ACHN (cell line): ENCODE data around the gene LIMS2.

Experiments
- DNase-seq: peaks from one replicate; pipeline ENCODE4 v3.0.0-alpha.2; 2015
- in situ Hi-C: cut with HindIII; loops from 2 replicates; pipeline ENCODE4 v1.10.0; 2017; ENCODE audit warnings: low sequenced_read_pairs, low pct_ligation_motif_present, low pct_unique_long_range_greater_than_20kb

Gene LIMS2

DNA sequence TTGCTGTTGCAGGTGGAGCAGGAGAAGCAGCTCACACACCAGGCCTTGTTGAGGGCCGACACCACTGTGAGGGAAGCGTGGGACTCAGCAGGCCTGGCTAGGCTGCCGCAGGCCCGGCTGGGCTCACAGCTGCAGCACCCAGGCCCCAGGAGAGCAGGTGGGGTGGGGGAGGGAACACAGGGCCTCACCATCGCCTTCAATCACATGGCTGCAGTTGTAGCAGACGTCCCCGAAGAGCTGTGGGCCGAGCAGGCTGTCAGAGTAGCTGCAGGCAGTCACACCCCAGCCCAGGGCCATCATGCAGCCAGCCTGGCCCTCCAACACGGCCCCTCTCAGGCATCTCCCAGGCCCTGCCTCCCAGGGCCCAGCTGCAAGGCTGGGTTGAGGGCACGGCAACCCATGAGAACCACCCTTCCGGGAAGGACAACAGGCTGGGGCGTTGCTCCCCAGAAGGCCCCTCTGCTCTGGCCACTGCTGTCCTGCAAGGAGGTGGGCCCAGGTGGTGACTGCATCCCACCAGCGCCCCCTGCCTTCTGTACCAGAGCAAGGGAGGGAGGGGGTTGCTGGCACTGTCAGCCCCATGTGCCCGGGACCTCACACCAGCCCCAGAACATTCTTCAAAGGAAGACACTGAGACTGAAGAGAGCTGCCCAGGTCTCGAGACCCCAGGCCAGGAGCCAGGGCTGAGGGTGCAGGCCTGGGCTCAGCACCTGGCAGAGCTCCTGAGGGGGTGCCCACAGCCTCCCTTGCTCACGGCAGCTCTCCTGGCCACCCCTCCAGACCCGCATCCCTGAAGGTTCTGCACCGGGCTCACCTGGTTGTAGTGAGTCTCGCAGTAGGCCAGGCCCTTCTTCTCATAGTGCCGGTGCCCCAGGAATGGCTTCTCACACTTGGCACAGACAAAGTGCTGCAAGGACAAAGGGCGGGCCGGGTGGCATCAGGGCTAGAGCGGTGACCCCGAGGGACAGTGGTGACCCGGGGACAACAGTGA, 35.0 kb downstream of the LIMS2 start:
- in situ Hi-C loops: no loop called here
- peak; percentile 14 for DNase-seq

DNA sequence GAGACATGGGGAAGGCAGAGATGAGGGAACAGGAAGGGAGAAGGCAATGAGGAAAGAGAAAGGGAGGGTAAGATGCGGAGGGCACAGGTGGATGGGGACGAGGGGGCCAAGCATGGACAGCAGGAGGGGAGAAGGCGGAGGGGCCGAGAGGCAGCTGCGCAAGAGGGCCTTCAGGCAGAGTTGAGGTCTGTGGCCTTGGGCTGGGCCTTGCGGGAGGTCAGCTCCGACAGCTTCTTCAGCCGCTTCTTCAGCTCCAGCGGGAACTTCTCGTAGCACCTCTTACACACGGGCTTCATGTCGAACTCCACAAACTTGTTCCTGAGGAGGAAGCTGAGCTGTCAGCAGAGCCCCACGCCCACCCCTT, 36.2 kb downstream of the LIMS2 start:
- no peak for DNase-seq
- in situ Hi-C loops: no loop called here

DNA sequence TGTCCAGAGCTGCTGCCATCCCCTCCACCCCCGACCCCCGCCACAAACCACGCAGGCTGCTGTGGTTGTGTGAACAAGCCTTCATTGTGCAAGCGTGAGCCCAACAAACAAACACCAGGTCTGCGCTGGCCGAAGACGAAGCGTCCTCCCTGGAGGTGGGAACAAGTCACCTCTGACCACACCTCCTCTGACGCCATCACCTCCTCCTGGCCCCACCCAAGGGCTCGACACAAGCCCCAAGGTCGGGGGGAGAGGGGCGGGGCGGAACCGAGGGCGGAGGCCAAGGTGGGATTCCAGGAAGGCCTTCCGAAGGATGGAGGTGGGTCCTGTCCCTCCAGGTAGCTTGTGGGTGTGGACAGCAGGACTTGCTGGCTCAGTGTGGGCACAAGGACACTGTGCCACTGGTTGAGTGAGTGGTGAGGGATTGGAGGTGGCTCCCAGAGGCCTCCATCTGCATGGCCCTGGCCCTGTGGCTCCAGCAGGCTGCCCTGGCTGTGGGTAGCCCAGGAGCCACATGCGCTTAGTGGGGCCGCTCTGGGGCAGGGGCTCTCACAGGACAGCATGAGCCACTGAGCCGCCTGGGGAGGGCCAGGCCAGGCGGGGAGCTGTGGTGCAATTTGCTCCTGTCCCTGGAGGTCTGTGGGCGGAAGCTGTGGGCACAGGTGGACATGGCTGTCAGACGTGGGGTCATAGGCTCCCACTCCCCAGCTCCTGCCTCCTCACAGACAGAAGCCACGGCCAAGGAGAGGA, 36.8 kb downstream of the LIMS2 start:
- no peak for DNase-seq
- in situ Hi-C loops: no loop called here

DNA sequence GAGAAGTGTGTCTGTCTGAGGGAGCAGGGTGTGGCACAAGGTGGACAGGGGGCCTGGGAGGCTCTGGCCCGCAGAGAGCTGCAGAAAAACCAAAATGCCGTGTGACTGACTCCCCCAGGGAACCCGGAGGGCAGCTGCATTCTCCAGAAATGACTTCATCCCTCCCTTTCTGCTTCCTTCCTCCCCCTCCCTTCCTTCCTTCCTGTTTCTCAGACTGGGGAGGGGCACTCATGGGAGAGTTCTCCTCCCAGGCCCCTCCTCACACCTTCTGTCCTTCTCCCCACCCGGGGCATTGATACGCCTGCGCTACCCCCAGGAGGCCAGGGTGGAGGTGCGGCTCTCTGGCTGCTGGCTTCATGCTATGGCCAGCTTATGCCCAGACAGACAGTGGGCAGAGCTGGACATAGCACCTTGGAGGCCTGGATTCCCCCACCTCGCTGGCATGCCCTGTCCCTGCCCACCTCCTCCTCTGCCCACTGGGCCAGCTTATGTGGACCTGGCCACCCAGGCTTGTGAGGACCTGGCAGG, 37.5 kb downstream of the LIMS2 start:
- in situ Hi-C loops: no loop called here
- peak; percentile 73 for DNase-seq

DNA sequence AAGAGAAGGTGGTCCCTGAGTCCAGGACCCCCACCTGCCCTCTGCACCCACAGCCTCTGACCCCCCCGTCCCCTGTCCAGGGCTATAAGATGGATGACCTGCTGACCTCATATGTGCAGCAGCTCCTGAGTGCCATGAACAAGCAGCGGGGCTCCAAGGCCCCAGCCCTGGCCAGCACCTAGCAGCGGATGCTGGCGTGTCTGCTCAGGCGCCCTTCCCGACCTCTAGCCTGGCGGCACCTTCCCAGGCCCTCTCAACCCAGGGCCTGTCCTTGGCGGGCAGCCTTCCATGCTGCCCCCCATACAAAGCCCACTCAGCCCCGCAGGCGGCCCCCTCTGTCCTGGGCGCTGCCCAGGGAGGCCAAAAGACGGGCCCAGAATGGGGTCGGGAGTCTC, 38.1 kb downstream of the LIMS2 start:
- DNase-seq: no peak
- in situ Hi-C loops: no loop called here

DNA sequence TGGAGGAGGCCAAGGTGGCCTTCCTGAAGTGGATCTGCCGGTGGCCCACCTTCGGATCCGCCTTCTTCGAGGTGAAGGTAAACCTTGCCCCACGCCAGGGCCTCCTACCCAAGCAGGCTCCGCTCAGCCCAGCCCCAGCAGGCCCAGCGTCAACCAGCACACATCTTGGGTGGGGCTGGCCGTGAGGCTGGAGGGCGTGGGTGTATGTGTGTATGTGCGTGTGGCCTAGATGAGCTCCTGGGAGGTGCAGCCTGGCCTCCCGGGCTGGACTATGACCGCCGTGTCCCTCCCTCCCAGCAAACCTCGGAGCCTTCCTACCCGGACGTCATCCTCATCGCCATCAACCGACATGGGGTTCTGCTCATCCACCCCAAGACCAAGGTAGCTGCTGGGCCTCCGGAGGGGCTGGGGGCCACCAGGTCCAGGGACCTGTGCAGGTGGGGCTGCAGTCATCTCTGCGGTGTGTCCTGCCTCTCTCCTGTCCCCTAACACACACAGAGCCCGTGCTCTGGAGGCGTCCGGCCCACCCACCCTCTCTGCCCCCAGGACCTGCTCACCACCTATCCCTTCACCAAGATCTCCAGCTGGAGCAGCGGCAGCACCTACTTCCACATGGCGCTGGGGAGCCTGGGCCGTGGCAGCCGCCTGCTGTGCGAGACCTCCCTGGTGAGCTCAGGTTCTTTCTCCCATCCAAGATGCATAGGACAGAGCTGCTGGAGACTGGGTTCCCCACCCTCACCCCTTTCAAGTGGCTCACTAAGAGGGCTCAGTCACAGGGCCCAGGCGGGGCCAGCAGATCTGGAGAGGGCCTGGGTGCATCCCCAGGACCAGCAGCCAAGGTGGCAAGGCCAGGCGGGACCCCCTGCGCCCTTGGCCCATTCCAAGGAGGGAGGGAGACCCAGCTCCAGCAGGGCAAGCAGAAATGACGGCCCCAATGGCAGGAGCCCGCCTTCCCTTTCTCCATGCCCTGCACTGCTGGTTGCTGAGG, 38.8 kb downstream of the LIMS2 start:
- DNase-seq: no peak
- in situ Hi-C loops: no loop called here

DNA sequence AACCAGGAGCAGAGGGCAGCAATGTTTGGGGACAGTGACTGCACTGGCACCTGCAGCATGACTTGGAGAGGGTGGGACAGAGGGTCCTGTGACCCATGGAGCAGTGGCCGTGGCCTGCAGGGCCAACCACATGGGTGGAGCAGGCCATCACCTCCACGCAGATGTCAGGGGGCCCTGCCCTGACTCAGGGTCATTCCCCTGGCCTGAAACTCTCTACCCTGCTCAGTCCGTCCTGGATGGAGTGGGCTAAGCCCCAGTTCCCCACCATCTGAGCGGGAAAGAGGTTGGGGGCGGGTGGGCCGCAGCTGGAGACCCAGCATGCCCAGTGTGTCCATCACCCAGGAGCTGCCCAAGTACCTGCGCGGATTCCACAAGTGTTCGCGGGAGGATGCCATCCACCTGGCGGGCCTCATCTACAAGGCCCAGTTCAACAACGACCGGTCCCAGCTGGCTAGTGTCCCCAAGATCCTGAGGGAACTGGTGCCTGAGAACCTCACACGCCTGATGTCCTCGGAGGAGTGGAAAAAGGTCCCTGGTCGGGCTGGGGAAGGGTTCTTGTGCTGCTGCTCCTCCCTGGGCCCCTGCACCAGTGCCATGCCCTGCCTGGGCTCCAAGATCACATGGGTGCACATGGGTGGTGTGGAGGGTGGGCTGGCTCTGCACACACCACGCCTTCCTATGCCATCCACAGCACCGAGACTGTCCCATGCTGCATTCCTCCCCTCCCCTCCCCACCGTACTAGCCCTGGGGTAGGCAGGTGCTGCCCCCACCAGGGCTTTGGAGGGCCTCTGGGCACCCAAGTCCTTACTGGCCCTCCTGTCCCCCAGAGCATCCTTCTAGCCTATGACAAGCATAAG, 39.7 kb downstream of the LIMS2 start:
- no peak for DNase-seq
- in situ Hi-C loops: no loop called here

DNA sequence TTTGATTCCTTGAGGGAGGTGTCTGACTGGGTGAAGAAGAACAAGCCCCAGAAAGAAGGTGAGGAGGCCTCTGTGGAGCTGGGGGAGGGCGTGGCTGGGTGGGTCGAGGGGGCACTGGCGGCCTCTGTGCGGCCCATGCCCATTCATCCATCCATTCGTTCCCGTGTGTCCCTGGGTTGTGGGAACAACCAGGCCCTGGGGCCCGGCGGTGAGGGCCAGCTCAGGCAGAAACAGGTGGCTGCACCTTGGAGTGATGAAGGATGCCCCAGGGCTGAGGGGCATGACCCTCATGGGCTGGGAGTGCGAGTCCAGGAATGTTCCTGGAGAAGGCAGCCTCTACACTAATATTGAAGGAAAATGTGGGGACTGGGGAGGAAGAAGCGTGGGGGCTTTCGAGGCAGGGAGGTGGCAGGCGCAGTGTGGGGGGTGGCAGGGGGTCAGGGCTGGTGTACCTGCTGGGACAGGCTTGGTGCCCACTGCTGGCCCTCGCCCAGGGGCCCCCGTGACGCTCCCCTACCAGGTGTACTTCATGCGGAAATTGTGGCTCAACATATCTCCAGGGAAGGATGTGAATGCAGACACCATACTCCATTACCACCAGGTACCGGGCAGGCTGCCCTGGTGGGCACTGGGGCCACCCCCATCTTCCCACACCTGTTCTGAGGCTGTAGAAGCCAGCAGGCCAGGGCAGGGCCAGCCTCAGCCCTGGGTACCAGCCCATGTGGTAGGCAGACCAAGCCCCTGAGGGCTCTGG, 40.5 kb downstream of the LIMS2 start:
- no peak for DNase-seq
- in situ Hi-C loops: no loop called here

DNA sequence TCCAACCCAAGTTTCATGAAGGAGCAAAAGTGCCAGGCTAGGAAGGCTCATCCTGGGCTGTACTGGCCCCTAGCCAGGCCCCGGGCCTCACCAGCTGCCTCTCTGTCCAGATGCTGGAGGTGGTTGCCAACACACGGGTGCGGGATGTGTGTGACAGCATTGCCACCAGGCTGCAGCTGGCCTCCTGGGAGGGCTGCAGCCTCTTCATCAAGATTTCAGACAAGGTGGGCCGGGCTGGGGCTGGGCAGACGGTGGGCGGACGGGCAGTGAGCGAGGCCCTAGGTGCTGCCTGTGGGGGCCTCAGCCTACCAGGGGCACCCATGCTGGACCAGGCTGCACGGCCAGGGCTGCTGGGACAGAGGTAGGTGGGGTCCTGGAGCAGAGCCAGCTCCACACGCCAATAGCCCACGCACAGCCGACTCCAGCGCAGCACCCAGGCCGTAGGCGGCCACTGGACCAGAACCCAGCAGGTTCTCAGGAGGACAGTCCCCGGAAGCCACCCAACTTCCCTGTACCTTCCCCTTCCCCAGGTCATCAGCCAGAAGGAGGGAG, 41.2 kb downstream of the LIMS2 start:
- in situ Hi-C loops: no loop called here
- no peak for DNase-seq

DNA sequence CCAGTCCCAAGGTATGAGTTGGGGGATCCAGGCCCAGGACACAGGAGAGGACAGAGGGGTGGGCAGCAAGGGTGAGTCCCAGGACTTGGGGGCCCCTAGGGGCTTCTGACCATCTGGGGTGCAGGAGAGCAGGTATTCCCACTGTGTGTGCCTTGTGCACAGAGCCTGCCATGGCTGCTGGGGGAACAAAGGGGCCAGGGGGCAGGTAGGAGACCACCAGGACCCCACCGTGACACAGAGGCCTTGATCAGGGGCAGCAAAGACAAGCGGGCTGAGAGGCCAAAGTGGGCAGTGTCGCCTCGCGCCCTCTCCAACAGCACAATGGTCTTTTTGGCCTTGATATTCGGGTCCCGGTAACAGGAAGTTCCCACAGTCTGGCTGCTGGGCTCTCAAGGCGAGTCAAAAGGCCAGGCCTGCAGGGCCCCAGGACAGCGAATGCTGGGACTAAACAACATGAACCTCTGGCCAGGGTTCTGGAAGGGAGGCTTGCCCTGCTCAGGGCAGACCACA, 41.7 kb downstream of the LIMS2 start:
- no peak for DNase-seq
- in situ Hi-C loops: no loop called here

DNA sequence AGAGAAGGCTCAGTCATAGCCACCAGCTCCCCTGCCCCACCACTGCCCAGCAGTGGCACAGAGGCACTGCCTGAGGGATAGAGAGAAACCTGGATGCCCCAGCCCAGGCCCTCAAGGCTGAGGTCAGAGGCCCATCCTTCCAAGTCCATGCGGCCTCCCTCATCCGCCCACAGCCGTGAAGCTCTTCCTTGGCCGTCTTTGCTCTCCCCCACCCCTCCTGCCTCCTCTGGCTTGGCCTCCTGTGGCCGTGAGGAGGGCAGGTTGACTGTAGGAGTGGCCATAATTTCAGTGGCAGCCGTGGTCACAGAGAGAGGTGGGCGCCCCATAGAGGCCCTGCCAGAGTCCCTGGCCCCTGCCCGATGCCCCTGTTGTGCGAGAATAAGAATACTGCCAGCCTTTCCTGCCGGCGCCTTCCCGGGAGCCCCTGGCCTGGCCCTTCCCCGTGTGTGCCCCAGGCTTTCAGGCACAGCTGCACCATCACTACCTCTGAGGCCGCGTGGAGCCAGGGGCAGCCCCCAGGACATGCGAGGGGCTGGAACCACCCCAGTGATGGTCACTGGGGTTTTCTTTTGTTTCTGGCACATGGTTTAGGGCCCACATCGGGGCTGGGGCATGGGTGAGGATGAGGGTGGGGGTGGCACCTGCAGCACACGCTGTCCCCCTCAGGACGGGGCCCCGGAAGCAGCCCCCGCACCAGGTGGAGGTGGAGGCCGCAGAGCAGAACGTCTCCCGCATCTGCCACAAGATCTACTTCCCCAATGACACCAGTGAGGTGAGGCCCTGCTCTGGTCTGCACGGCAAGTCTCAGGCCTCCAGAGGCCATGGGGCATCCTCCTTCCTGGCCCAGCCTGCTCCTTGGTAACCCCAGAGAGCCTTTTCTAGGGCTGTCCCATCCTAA, 42.5 kb downstream of the LIMS2 start:
- DNase-seq: no peak
- in situ Hi-C loops: no loop called here

DNA sequence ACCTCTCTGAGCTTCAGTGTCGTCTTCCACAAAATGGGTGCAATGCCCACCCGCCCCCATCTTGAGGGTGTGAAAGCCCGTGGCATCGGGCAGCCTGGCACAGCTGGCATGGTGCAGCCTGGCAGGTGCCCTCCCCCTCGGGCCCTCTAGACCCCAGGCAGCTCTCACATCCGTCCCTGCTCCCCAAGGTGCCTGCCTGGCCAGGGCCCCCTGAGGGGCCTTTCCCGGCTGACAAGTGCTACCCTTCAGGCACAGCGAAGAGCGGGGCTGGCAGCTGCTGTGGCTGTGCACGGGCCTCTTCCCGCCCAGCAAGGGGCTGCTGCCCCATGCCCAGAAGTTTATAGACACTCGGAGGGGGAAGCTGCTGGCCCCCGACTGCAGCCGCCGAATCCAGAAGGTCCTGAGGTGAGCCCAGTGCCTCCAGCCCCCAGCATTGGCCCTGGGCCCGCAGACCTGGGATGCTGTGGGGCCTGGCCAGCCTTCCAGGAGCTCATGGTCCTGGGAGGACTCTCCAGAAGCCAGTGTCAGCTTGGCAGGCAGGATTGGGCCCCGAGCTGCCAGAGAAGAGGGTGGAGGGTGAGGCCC, 43.2 kb downstream of the LIMS2 start:
- no peak for DNase-seq
- in situ Hi-C loops: no loop called here

DNA sequence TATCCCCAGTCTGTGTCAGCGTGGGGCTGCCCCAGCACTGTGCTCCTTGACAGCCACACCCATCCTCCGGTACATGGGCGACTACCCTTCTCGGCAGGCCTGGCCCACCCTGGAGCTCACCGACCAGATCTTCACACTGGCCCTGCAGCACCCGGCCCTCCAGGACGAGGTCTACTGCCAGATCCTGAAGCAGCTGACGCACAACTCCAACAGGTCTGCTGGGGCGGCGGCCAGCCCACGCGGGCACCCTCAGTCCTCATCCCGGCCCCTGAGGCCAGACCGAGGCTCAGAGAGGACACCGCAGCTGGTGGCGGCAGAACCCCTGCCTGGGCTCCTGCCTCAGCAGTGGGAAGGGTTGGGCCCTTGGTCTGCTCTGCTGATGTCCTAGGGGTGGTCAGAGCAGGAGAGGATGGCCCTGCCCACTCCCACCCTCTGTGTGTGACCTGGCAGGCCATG, 43.8 kb downstream of the LIMS2 start:
- in situ Hi-C loops: no loop called here
- DNase-seq: no peak

DNA sequence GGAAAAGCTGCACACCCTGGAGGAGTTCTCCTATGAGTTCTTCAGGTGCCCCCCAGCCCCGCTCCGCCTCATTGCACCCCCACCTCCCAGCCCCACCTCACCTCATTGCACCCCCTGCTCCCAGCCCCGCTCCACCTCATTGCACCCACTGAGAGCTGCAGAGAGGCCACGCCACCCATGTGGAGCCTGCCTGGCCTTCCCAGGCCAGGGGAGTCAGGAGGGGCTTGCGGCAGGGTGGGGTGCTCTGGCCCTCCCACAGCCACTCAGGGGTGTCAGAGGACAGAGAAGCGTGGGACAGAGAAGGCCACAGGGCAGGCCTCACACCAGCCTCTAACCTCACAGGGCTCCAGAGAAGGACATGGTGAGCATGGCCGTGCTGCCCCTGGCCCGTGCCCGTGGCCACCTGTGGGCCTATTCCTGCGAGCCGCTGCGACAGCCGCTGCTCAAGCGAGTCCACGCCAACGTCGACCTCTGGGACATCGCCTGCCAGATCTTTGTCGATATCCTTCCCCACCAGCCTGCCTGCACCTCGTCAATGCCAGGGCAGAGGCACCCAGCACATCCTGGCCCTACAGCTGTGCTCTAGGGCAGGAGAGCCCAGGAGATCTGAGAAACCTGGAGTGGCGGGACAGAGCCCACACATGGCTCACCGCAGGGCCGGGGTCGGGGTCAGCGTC, 44.3 kb downstream of the LIMS2 start:
- in situ Hi-C loops: no loop called here
- no peak for DNase-seq
